ENCODE results near the gene KRTAP12-4.
"Not testable (repeated sequence)": the region's sequence is repeated elsewhere in the genome, so short reads cannot be mapped to it uniquely, and the experiment has no call there.

KRTAP12-4 gene

DNA sequence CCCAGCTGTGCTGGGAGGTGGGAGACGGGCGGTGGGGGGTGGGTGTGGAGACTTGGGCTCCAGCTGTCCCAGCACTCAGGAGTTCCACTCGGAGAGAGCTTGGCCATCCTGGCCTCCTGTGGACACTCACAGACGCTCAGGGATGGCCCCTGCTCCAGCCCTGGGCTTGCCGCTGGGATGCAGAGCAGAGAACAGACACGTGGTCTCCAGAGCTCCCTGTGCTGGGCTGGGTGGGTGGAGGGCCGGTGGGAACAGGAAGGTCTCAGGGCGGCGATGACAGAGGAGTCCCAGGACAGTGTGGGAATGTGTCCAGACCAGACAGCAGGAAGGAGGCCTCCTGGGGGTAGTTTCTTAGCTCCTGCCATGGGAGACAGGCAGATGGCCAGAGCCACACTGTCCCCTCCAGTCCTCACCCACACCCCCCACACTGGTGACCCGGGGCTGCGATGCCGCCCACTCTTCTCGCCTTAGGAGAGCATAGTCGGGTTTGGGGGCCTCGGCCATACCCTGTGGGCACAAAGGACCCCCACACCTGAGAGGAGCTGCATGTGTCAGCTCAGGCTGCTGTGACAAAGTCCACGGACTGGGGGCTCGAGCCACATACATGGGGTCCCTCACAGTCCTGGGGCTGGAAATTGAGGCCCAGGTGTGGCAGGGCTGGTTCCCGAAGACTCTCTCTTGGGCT lies 25.6 kb downstream of the KRTAP12-4 start:
- DNase-seq: no peak

DNA sequence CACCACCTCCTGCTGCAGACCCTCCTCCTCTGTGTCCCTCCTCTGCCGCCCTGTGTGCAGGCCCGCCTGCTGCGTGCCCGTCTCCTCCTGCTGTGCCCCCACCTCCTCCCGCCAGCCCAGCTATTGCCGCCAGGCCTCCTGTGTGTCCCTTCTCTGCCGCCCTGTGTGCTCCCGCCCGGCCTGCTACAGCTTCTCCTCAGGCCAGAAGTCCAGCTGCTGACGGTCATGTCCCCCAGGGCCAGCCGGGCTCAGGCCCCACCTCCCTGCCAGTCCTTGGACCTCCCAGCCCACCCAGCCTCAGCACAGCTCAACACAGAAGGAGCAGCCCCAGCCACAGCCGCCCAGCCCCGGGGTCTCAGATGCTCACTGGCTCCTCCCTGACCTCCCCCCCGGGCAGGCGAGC lies 26.6 kb downstream of the KRTAP12-4 start:
- DNase-seq: not testable (repeated sequence)

DNA sequence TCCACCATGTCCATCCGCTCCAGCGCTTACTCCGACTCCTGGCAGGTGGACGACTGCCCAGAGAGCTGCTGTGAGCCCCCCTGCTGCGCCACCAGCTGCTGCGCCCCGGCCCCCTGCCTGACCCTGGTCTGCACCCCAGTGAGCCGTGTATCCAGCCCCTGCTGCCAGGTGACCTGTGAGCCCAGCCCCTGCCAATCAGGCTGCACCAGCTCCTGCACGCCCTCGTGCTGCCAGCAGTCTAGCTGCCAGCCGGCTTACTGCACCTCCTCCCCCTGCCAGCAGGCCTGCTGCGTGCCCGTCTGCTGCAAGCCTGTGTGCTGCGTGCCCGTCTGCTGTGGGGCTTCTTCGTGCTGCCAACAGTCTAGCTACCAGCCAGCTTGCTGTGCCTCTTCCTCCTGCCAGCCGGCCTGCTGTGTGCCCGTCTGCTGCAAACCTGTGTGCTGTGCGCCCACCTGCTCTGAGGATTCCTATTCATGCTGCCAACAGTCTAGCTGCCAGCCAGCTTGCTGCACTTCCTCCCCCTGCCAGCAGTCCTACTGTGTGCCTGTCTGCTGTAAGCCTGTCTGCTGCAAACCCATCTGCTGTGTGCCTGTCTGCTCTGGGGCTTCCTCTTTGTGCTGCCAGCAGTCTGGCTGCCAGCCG lies 27.2 kb downstream of the KRTAP12-4 start:
- DNase-seq: not testable (repeated sequence)

DNA sequence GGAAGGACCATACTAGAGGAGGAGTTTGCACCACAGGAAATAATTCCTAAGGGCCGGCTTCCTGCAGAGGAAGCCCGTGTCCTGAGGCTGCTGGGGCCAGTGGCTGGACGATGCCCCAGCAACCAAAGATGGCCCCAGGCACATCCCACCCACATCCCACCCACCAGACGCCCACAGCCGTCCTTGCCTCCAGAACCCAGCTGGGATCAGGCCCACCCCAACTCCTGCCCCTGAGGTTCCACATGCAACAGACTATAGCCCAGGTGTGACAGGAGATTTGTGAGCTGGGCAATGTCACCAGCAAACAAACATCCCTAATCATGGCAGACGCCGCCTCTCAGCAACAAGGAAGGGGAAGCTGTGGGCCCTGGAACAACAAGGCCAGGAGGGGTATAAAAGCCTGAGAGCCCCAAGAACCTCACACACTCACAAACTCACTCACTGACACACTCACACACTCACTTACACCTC lies 27.8 kb downstream of the KRTAP12-4 start, which contains the start of gene KRTAP10-9:
Gene KRTAP10-9 (plus strand): TSS at position 421 of the 471 bp plus-strand sequence. CDS start 79 bp downstream, outside the sequence.
- no peak for DNase-seq

DNA sequence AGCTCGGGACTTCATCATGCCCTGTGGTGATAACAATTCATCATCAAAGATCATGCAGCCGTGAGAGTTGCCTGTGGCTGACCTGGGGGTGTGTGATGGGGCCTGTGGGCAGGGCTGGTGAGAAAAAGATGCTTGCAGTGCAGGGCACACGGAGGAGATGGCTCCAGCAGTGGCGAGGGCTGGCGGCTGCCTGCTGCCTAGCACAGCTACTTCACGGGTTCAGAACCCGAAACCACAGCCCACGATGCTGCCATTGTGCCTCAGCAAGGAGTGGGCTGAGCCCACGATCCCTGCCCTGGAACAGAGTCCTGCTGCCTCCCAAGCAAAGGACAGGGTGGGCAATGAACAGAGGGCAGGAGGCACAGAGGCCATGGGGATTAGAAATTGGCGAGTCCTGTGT lies 28.2 kb downstream of the KRTAP12-4 start:
- no peak for DNase-seq

DNA sequence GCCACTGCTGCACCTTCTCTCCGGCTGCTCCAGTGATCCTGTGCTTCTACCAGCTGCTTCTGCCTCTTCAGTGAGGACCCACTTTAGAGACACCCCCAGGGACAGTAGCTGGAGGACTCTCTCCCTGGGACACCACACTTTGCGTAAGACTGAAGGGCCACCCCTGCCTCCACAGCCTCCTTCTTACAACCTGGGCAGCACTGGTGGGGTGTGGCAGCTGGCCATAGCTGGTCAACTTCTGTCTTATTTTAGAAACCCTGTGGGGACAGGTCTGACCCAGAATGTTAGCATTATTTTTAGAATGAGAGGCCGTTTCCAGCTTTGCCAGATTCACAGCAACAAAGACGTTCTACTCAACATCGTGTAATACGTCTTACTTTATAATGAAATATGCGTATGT lies 28.7 kb downstream of the KRTAP12-4 start:
- DNase-seq: no peak

DNA sequence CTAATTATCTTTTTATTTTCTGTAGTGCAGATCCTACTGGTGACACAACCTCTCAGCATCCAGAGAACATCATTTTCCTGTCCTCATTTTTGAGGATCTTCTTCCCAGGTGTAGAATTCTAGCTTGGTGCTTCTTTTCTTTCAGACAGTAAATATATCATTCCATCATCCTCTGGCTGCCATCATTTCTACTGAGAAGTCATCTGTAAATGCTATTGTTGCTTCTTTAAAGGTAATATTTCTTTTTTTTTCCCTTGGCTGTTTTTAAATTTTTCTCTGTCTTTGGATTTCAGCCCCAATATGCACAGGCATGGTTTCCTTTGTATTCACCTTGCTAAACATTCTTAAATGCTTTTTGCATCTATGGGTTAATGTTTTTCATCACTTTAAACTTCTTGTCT lies 30.9 kb downstream of the KRTAP12-4 start:
- DNase-seq: no peak

DNA sequence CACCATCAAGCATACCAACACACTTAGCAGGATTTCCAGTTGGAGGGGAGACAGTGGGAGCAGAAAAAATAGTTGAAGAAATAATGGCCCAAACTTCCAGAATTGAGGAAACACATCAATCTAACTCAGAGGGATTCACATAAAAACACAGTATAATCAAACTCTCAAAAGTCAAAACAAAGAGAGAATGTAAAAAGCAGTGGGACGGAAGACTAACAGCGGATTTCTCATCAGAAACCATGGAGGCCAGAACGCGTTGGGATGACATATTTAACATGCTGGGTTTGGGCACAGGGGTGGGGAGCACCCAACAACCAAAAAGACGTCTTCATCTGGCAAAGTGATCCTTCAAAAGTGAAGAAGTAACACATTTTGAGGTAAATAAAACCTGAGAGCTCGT lies 34.6 kb downstream of the KRTAP12-4 start:
- DNase-seq: no peak

DNA sequence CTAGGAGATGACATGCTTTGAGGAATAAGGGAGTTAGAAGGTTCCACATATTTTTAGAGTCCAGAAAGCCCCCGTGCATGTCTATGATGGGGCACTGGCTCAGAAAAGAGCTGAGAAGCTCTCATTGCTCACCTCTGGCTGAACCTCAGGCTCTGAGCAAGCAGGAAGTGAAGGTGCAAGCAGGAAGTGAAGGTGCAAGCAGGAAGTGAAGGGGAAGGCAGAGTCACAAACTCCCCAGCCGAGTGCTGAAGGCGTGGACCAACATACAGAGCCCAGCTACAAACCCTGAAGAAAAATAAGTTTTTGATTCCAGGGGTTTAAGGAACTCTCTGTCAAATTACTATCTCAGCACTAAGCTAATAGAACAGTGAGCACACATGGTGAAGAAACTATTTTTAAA lies 35.5 kb downstream of the KRTAP12-4 start:
- DNase-seq: no peak

DNA sequence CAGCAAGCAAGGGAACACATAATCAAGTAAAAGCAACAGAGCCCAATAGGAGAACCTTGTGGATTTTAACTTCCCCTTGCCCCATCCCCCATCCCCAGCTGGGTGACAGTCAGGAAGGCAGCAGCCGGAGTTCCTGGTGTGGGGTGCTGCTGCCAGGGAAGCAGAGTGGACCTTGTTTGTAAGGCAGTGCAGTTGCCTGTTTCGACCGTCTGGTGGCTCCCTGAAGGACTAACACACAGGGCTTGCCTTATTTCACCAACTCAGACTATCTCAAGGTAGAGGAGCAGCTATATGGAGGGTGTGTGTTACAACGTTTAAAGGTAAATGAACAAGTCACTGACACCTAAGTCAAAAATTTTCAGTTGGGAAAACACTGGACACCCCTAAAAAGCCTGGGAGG lies 36.0 kb downstream of the KRTAP12-4 start:
- DNase-seq: no peak

DNA sequence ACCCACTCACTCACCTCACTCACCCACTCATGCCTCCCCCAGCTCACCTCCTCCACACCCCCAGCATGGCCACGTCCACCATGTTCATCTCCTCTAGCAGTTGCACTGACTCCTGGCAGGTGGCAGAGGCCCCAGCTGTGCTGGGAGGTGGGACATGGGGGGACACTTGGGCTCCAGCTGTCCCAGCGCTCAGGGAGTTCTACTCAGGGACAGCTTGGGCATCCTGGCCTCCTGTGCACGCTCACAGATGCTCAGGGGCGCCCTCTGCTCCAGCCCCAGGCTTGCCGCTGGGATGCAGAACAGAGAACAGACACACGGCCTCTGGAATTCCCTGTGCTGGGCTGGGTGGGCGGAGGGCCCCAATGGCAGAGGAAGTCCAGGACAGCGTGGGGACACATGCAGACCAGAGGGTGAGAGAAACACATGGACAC lies 37.4 kb downstream of the KRTAP12-4 start:
- DNase-seq: no peak

DNA sequence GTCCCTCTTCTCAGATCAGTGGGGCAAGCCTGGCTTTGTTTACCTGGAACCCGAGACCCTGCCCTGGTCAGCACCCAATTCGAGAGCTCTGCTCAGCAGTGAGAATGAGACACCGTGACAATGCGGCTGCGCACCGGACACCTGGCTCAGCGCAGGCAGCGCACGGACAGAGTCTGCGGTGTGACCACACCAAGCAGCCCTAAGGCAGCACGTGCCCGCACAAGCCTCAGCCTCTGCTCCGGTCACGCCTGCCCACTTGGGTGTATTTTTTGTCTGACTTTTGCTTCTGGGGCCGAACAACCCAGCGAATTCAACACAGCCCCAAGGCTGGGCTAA lies 37.9 kb downstream of the KRTAP12-4 start:
- DNase-seq: no peak

DNA sequence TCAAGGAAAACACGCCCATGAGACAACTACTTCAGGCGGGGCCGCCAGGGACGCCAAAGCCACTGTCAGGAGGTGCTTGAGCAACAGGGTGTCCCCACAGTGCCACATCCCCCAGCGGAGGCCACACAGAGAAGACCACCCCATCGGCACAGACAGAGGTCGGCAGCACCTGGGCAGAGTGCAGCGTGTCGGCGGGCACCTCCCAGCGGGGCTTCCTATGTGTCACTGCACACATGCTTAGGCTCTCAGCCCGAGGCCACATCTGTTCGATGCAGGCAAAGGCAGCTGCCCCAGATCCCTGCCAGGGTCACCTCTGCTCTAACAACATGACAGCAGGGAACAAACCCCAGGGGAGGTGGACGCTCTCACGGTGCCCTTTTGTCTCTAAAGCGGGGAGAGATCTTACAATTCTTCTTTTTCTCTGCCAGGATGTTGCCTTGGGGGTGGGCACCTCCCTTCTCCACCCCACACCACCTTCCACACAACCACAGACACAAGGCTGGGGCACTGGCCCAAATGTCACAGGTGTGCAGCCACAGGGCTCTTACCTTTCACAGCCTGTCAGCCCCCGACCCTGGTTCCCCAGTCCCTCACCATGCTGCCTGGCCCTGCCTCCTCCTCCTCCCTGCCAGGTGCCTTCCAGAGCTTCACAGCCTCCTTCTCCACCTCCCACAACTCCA lies 38.4 kb downstream of the KRTAP12-4 start:
- DNase-seq: no peak

DNA sequence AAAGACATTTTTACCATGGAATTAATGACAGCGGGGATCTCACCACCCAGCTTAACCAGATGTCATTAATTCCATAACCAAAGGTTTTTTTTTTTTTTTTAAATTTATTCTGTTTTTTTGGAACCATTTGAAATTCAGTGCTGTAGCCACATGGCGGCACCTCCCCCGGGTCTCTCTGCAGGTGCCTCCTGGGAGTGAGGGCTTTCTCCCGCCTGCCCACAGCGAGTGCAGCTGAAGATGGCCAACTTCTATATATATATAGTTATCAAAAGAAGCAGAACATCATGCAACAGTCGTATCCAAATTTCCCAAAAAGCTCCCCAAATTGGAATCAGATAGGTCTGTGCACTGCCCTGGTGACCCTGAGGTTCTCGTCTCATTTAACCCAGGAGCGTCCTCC lies 39.0 kb downstream of the KRTAP12-4 start:
- no peak for DNase-seq

DNA sequence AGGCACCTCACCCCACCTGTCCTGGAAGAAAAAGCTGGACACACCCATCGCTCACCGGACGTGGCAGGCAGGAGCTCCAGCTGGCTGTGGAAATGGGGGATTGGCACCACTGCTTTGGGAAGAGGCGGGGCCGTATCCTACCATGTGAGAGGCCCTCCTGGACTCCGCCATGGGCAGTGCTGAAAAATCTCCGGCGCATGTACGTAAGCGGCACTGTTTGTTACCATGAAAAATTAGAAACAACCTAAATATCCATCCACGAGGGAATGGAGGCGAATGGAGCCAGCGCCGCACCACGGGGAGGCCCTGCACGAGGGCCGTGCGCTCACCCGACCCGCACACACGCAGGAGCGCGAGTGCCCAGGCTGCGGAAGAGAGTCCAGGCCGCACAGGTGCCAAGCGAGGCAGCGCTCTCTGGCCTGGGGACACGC lies 39.5 kb downstream of the KRTAP12-4 start:
- no peak for DNase-seq

DNA sequence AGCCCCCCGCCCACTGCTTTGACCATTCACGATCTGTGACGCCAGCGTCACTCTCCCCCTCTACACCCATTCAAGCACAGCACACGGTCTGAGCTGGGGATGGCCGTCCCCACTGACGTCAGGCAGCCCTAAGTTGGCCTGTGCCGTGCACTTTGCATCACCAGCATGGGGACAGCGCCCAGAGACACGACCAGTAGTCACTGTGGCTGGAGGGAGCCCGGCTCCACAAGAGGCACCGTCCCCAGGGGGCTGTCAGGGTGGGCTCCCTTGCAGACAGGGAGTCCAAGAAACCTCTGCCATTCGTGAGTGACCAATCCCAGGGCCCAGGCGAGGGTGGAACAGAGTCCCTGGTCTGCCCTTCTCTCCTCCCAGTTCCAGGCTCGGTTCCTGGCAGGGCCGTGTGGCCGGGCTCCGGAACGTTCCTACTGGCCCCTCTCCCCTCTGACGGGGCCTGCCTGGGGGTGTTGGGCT lies 40.3 kb downstream of the KRTAP12-4 start:
- no peak for DNase-seq

DNA sequence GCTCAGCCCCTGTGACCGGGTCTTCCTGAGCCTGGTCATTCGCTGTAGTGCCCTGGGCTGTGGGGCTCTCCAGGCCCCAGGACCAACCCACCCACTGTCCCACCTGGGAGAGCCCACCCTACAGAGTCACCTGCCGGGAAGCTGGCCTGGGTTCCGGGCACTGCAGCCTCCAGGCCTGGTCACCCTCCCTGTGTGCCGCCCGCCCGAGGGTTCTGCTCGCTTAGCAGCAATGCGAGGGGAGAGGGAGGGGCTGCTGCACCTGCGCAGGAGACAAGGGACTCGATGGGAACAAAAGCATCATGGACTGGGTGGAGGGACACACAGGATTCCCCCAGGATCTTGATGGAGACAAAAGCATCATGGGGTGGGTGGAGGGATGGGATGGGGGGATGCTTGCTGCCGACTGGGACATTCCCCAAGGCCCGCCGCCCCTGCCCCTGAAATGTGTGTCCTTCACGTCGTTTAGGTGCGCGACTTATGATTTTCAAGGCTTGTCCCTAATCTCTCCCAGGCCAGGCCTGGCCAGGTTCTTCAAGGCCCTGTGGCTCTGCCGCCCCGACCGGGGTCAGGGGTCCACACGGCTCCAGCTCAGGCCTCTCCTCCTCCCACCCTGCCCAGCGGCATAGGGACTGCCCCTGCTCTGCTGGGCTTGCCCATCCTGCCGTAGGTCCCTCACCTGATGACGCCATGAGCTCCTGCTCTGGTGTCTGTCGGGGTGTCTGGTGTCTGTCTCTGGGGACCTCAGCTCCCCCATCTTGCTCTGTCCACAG lies 40.9 kb downstream of the KRTAP12-4 start:
- DNase-seq: no peak

DNA sequence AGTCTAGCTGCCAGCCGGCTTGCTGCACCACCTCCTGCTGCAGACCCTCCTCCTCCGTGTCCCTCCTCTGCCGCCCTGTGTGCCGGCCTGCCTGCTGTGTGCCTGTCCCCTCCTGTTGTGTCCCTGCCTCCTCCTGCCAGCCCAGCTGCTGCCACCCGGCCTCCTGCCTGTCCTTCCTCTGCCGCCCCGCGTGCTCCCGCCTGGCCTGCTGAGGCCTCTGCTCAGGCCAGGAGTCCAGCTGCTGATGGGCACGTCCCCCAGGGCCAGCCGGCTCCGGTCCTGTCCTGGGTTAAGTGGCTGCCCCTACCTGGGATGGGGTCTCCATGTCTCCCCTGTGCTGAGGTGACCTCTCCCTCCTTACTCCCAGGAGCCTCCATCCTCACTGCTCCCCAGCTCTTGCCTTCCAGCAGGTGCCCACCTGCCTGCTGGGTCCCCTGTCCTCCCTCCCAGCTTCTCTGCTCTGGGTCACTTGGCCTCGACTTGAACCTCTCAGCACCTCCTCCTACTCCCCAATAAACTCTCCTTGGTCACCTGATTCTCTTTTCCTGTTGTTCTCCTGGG lies 41.7 kb downstream of the KRTAP12-4 start:
- DNase-seq: no peak

DNA sequence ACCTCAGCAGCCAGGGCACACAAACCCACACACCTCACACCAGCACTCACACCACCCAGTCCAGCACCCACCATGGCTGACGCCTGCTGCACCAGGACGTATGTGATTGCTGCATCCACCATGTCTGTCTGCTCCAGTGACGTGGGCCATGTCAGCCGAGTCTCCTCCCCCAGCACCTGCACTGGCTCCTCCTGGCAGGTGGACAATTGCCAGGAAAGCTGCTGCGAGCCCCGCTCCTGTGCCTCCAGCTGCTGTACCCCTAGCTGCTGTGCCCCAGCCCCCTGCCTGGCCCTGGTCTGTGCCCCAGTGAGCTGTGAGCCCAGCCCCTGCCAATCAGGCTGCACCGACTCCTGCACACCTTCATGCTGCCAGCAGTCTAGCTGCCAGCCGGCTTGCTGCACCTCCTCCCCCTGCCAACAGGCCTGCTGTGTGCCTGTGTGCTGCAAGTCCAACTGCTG lies 42.4 kb downstream of the KRTAP12-4 start, which contains the start of gene KRTAP10-8:
Gene KRTAP10-8 (plus strand): TSS at position 51 of the 458 bp plus-strand sequence. CDS start 22 bp downstream, at position 73.
- DNase-seq: no peak

DNA sequence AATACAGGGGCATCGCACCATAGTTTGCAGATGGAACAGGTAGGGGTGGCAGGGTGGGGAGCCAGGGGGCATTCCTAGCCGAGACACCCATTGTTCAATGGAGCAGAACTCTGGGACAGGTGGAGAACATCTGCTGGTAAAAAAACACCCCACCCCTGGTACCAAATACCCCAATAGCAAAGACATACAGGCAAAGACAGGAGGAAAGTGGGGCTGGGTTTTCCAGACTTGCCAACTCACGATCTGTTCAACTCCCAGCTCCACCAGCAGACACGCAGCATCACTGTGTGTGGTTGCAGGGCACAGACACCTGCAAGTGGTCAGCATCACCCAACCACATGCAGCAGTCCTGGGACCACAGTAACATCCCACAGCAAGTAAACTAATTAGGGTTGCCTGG lies 42.9 kb downstream of the KRTAP12-4 start:
- no peak for DNase-seq

DNA sequence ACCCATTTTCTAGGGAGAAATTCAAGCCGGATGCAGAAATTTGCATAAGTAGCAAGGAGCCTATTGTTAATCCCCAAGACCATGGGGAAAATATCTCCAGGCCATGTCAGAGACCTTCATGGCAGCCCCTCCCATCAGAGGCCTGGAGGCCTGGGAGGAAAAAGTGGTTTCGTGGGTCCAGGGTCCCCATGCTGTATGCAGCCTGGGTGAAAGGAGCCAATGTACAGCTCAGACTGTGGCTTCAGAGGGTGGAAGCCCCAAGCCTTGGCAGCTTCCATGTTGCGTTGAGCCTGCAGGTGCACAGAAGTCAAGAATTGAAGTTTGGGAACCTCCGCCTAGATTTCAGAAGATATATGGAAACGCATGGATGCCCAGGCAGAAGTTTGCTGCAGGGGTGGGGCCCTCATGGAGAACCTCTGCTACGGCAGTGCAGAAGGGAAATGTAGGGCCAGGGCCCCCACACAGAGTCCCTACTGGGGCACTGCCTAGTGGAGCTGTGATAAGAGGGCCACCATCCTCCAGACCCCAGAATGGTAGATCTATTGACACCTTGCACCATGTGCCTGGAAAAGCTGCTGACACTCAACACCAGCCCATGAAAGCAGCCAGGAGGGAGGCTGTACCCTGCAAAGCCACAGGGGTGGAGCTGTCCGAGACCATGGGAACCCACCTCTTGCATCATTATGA lies 44.2 kb downstream of the KRTAP12-4 start:
- not testable (repeated sequence) for DNase-seq

DNA sequence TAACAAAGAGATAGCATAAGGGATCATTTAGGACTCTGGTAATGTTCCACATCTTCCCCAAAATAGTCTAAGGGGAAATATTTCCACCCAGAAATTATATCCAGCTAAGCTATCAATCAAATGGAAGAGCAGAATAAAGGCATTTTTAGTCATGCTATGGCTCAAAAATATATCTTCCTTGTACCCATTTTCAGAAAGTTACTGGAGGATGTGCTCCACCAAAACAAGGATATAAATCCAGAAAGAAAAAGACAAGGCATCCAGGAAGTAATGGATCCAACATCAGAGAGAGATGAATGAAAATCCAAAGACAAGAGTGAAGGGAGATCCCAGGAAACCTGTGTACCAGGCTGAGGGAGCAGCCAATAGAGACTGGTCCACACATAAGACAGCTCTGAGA lies 45.3 kb downstream of the KRTAP12-4 start:
- DNase-seq: no peak

Measured in NCI-H446 treated with DMSO at 0.1 percent for 48 hours (cell line).